K562 (cell line): ENCODE data around the gene SH2B2. TPM values are rescaled to one million over a fixed set of nuclear protein-coding genes. Genes with fewer than 3 reads are reported as not detected.
A peak's percentile ranks its signal among the peaks of the same experiment; 100 is the strongest.

Source experiments
- BCLAF1 ChIP-seq, 2 experiments: fragments of 450-650 bp in 1 of 2; IDR thresholded peaks; 2 replicates each; pipeline ENCODE4 v1.6.1; 2011 to 2017; ENCODE audit warnings: low read depth in 2 of 2, antibody characterized with exemption in 1 of 2, borderline replicate concordance in 1 of 2, low read length in 1 of 2, mild to moderate bottlenecking in 1 of 2, mixed read lengths in 1 of 2; ENCODE audit not compliant: control insufficient read depth in 1 of 2
- BHLHE40 ChIP-seq: IDR thresholded peaks from 2 replicates; pipeline ENCODE4 v1.6.1; 2011; ENCODE audit warnings: low read length, improper control_type of control experiment
- CREB1 ChIP-seq, 2 experiments: sonication (generic) in 1 of 2; formaldehyde crosslinking in 1 of 2; IDR thresholded peaks; 2 replicates each; pipeline versions ENCODE4 v1.6.1 to v1.8.0; 2012 to 2022; ENCODE audit warnings: inconsistent platforms in 1 of 2, mild to moderate bottlenecking in 1 of 2, missing genetic modification reagents in 1 of 2, moderate library complexity in 1 of 2
- GABPB1 ChIP-seq: sonication (generic); formaldehyde crosslinking; IDR thresholded peaks from 2 replicates; pipeline ENCODE4 v1.8.0; 2022; ENCODE audit warnings: mild to moderate bottlenecking, missing genetic modification reagents
- NEUROD1 ChIP-seq: fragments of 150-350 bp; IDR thresholded peaks from 2 replicates; pipeline ENCODE4 v1.6.1; 2014; ENCODE audit warnings: borderline replicate concordance, low read length, low read depth; ENCODE audit not compliant: partially characterized antibody
- PRDM10 ChIP-seq: fragments of 450-650 bp; IDR thresholded peaks from 2 replicates; pipeline ENCODE4 v1.6.1; 2018; ENCODE audit not compliant: partially characterized antibody
- RREB1 ChIP-seq: fragments of 250-450 bp; sonication (Bioruptor Pico); IDR thresholded peaks from 2 replicates; pipeline ENCODE4 v1.4.0; 2020
- SAFB ChIP-seq: fragments of 200-400 bp; formaldehyde crosslinking; IDR thresholded peaks from 2 replicates; pipeline ENCODE4 v1.6.1; 2017; ENCODE audit warnings: low read depth, low read length, borderline replicate concordance
- VEZF1 ChIP-seq: fragments of 200-800 bp; sonication (Bioruptor generic); IDR thresholded peaks from 2 replicates; pipeline ENCODE4 v1.6.1; 2017; ENCODE audit warnings: missing genetic modification characterization, missing compliant biosample characterization
- ZFP36 ChIP-seq: fragments of 150-350 bp; IDR thresholded peaks from 2 replicates; pipeline ENCODE4 v1.6.1; 2018; ENCODE audit warnings: low read length, low read depth; ENCODE audit not compliant: partially characterized antibody
- polyA plus RNA-seq, 8 experiments: library from polyadenylated mRNA; depleted of rRNA in 4 of 8; stranded (reverse) in 5 of 8; unstranded in 3 of 8; fragments of >200 nt; fragmentation: Nextera tagmentation in 2 of 8; fragmentation: Illumina TruSeq in 1 of 8; extraction: Ambion mirVana in 2 of 8; extraction: Trizol in 1 of 8; gene quantifications; 2 replicates each; pipeline versions ENCODE4 v1.2.1 to v1.2.3, GENCODE V29; 2011 to 2014; ENCODE audit warnings: inconsistent platforms in 1 of 8, missing spikeins in 1 of 8
- total RNA-seq, 7 experiments: library from RNA; depleted of rRNA in 6 of 7; stranded (reverse); fragments of >200 nt in 6 of 7; fragmentation: Illumina TruSeq in 2 of 7; extraction: Trizol in 2 of 7; gene quantifications; 2 replicates each; pipeline versions ENCODE4 v1.2.1 to v1.2.3, GENCODE V29; 2011 to 2021; ENCODE audit warnings: low replicate concordance in 1 of 7

The SH2B2 gene
- total and polyA plus RNA-seq, 9 of the 15 experiments (the other 6 are each of a cell fraction or from before 2014, with no cell fraction given), result 0.03 to 0.89 (median 0.07) TPM; not detected in 4

- TF ChIP-seq RREB1 (CRISPR knock-in tag) (peak; percentile 75; the same call in 1 of the 2 replicates), ZFP36 (peak; percentile 6), SAFB (peak; percentile 51; the same call in 1 of the 2 replicates), CREB1 (IDR thresholded peaks at IDR 0.05) (peak; percentile 26), CREB1 (CRISPR knock-in tag; IDR thresholded peaks at IDR 0.05) (peak; percentile 65; the same call in 1 of the 2 replicates), BCLAF1 (IDR thresholded peaks at IDR 0.05; ENCODE audit: borderline replicate concordance in 1 of 2, control insufficient read depth in 1 of 2, low read depth in 2 of 2, low read length in 1 of 2) (peak in 1 of 2 experiments; percentile 82; a peak in 1 of 4 replicates), PRDM10 (peak; percentile 24), BHLHE40 (peak; percentile 85), NEUROD1 (peak; percentile 66), GABPB1 (peak; percentile 97), VEZF1 (0 out of 2 replicates have a peak, but pooled peaks have one; percentile 34)
Observed at GRCh38 chr7:102363549-102364393, 77.1 kb downstream of the SH2B2 start (continued).
